Calu3 (cell line): ENCODE measurements around the gene CALM1. TPM values are rescaled to one million over a fixed set of nuclear protein-coding genes. Genes with fewer than 3 reads are reported as not detected.

Experiments
- BruUV-seq: library from RNA; stranded (reverse); fragments of 400-500 nt; replicated peaks from 2 replicates; lab custom pipeline; 2021; lab: Mats Ljungman, UMichigan
- CTCF ChIA-PET: fragments of 300-600 bp; sonication (Branson Sonifier 250); formaldehyde crosslinking; loops from one replicate; lab custom pipeline; 2022; ENCODE audit warnings: antibody characterized with exemption; lab: Charles Lee
- DNase-seq: peaks from one replicate; pipeline ENCODE4 v3.0.0; 2022
- H3K27ac Mint-ChIP-seq: one replicate; pipeline ENCODE4 v1.8.0; 2022; ENCODE audit warnings: mixed read lengths; ENCODE audit not compliant: unreplicated experiment
- H3K27me3 Mint-ChIP-seq: one replicate; pipeline ENCODE4 v1.8.0; 2022; ENCODE audit warnings: mixed read lengths; ENCODE audit not compliant: unreplicated experiment
- H3K36me3 Mint-ChIP-seq: one replicate; pipeline ENCODE4 v1.8.0; 2022; ENCODE audit warnings: mild to moderate bottlenecking, moderate library complexity, mixed read lengths; ENCODE audit not compliant: insufficient read depth, unreplicated experiment
- H3K4me1 Mint-ChIP-seq: one replicate; pipeline ENCODE4 v1.8.0; 2022; ENCODE audit warnings: mild to moderate bottlenecking, low read depth, mixed read lengths; ENCODE audit not compliant: unreplicated experiment
- H3K4me3 Mint-ChIP-seq: one replicate; pipeline ENCODE4 v1.8.0; 2022; ENCODE audit warnings: mild to moderate bottlenecking, low read depth, moderate library complexity, mixed read lengths; ENCODE audit not compliant: unreplicated experiment
- H3K9me3 Mint-ChIP-seq: one replicate; pipeline ENCODE4 v1.8.0; 2022; ENCODE audit warnings: low read depth, mixed read lengths; ENCODE audit not compliant: unreplicated experiment
- CTCF ChIP-seq: fragments of 200-600 bp; IDR thresholded peaks from one replicate; pipeline ENCODE4 v1.8.0; 2022; ENCODE audit warnings: antibody characterized with exemption; ENCODE audit not compliant: unreplicated experiment
- intact Hi-C: fragments of 100-400 bp; cut with micrococcal nuclease; formaldehyde crosslinking; loops from one replicate; pipeline ENCODE4 v1.10.0; 2022; ENCODE audit not compliant: unreplicated experiment
- total RNA-seq: library from RNA; stranded (reverse); gene quantifications from 2 replicates; pipeline ENCODE4 v1.2.3, GENCODE V29; 2022

Gene CALM1
- total RNA-seq, 1 experiment from 2014 or later, result 242 TPM

GRCh38 chr14:90381999-90382451, 14.8 kb upstream of the CALM1 start:
- CTCF ChIA-PET, result interaction anchor here (1.4 to 1.5 kb wide), 2 partner anchors 45 to 81 kb away, joined by 3 to 9 read pairs; no protein-coding TSS in a partner anchor
- no TSS peak for BruUV-seq
- peak; percentile 59 for DNase-seq
- no peak overlapping the region for H3K4me3 Mint-ChIP-seq
- no peaks in the 10 kb centered on the region for H3K27me3 Mint-ChIP-seq
- TF ChIP-seq CTCF, result no peak
- H3K4me1 Mint-ChIP-seq, result no peaks in the 10 kb centered on the region
- no peak overlapping the region for H3K27ac Mint-ChIP-seq
- no peaks in the 10 kb centered on the region for H3K9me3 Mint-ChIP-seq
- H3K36me3 Mint-ChIP-seq, result no peaks in the 10 kb centered on the region
- intact Hi-C loops, result loop anchor here (5.0 kb wide), 1 partner anchor 50 kb away; the partner anchor contains the start of gene NRDE2

- intact Hi-C loops, result loop anchor here (5.0 kb wide), 1 partner anchor 50 kb away; the partner anchor contains the start of gene NRDE2
- CTCF ChIA-PET, result interaction anchor here (0.6 to 1.5 kb wide), 5 partner anchors 17 to 676 kb away, joined by 3 to 9 read pairs (median 3); no protein-coding TSS in a partner anchor
These were observed 14.2 kb upstream of the CALM1 start for GRCh38 chr14:90382491-90383125.

GRCh38 chr14:90383126-90383730, 13.6 kb upstream of the CALM1 start:
- BruUV-seq, result no TSS peak
- H3K9me3 Mint-ChIP-seq, result no peaks in the 10 kb centered on the region
- H3K4me3 Mint-ChIP-seq, result no peak overlapping the region
- H3K27me3 Mint-ChIP-seq, result no peaks in the 10 kb centered on the region
- CTCF ChIA-PET, result interaction anchor here (0.6 to 1.5 kb wide), 5 partner anchors 16 to 676 kb away, joined by 3 to 9 read pairs (median 3); no protein-coding TSS in a partner anchor
- no peak for TF ChIP-seq CTCF
- intact Hi-C loops, result loop anchor here (5.0 kb wide), 1 partner anchor 51 kb away; the partner anchor contains the start of gene NRDE2
- H3K4me1 Mint-ChIP-seq, result no peaks in the 10 kb centered on the region
- DNase-seq, result peak; percentile 98
- H3K36me3 Mint-ChIP-seq, result no peaks in the 10 kb centered on the region
- H3K27ac Mint-ChIP-seq, result no peak overlapping the region

More at GRCh38 chr14:90382491-90383125, 14.2 kb upstream of the CALM1 start:
- no peaks in the 10 kb centered on the region for H3K36me3 Mint-ChIP-seq
- peak; percentile 54 for DNase-seq
- BruUV-seq, result TSS peak; percentile 91
- no peak for TF ChIP-seq CTCF
- no peaks in the 10 kb centered on the region for H3K4me1 Mint-ChIP-seq
- H3K4me3 Mint-ChIP-seq, result no peak overlapping the region
- no peaks in the 10 kb centered on the region for H3K9me3 Mint-ChIP-seq
- no peak overlapping the region for H3K27ac Mint-ChIP-seq
- no peaks in the 10 kb centered on the region for H3K27me3 Mint-ChIP-seq

- intact Hi-C loops, result loop anchor here (5.0 kb wide), 1 partner anchor 52 kb away; the partner anchor contains the start of gene NRDE2
- Mint-ChIP-seq H3K36me3 (no peaks in the 10 kb centered on the region), H3K9me3 (no peaks in the 10 kb centered on the region), H3K4me3 (no peak overlapping the region), H3K27ac (no peak overlapping the region), H3K4me1 (no peaks in the 10 kb centered on the region), H3K27me3 (no peaks in the 10 kb centered on the region)
- no peak for TF ChIP-seq CTCF
- DNase-seq, result peak; percentile 40
- BruUV-seq, result TSS peak; percentile 92
- CTCF ChIA-PET, result no interaction called here
These were observed 12.9 kb upstream of the CALM1 start for GRCh38 chr14:90383731-90384542.
